MM.1S (cell line): ENCODE data around the gene DCLRE1B.

ENCODE experiments used
- EZH2 ChIP-seq: fragments of 300-600 bp; sonication (generic); optimal IDR thresholded peaks from 2 replicates; pipeline ENCODE3; 2017; ENCODE audit warnings: low read depth, mild to moderate bottlenecking, antibody characterized with exemption, low read length, mixed read lengths
- EZH2phosphoT487 ChIP-seq: fragments of 300-600 bp; sonication (generic); IDR thresholded peaks from 2 replicates; pipeline ENCODE4 v1.6.1; 2018; ENCODE audit warnings: antibody characterized with exemption, low read length
- TF ChIP-seq, protein P1 (sequence below): fragments of 300-600 bp; sonication (generic); IDR thresholded peaks from 2 replicates; pipeline ENCODE4 v1.5.1; 2016; ENCODE audit warnings: antibody characterized with exemption, low read length, mixed read lengths

GRCh38 chr1:113942527-113942926 is 37.4 kb downstream of the DCLRE1B start:
- TF ChIP-seq, protein P1, sequence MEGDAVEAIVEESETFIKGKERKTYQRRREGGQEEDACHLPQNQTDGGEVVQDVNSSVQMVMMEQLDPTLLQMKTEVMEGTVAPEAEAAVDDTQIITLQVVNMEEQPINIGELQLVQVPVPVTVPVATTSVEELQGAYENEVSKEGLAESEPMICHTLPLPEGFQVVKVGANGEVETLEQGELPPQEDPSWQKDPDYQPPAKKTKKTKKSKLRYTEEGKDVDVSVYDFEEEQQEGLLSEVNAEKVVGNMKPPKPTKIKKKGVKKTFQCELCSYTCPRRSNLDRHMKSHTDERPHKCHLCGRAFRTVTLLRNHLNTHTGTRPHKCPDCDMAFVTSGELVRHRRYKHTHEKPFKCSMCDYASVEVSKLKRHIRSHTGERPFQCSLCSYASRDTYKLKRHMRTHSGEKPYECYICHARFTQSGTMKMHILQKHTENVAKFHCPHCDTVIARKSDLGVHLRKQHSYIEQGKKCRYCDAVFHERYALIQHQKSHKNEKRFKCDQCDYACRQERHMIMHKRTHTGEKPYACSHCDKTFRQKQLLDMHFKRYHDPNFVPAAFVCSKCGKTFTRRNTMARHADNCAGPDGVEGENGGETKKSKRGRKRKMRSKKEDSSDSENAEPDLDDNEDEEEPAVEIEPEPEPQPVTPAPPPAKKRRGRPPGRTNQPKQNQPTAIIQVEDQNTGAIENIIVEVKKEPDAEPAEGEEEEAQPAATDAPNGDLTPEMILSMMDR, result no peak
- TF ChIP-seq EZH2 (no peak), EZH2phosphoT487 (no peak)
